Astrocyte (in vitro differentiated cells and primary cell): ENCODE data around the gene GNB1L.

ENCODE experiments used
- CTCF ChIP-seq: IDR thresholded peaks from 2 replicates; pipeline ENCODE4 v1.5.1; 2011; ENCODE audit warnings: low read depth, mild to moderate bottlenecking, inconsistent platforms, low read length, moderate library complexity; ENCODE audit not compliant: insufficient read depth
- EZH2 ChIP-seq: IDR thresholded peaks from 2 replicates; pipeline ENCODE4 v1.6.1; 2012; ENCODE audit warnings: mild to moderate bottlenecking, low read length, inconsistent platforms; ENCODE audit not compliant: insufficient read depth

GRCh38 chr22:19788661-19789225 lies 65.9 kb downstream of the GNB1L start:
- no peak for TF ChIP-seq CTCF
- no peak for TF ChIP-seq EZH2
